Ishikawa (cell line): ENCODE measurements around the gene P2RY2.

Experiments used
- CEBPB ChIP-seq: IDR thresholded peaks from 2 replicates; pipeline ENCODE4 v1.6.1; 2012
- CREB1 ChIP-seq: IDR thresholded peaks from 2 replicates; pipeline ENCODE4 v1.6.1; 2012; ENCODE audit warnings: low read depth
- EGR1 ChIP-seq: IDR thresholded peaks from 2 replicates; pipeline ENCODE4 v1.6.1; 2012
- EP300 ChIP-seq: IDR thresholded peaks from 2 replicates; pipeline ENCODE4 v1.6.1; 2012; ENCODE audit warnings: borderline replicate concordance
- FOXM1 ChIP-seq: IDR thresholded peaks from 2 replicates; pipeline ENCODE4 v1.6.1; 2012; ENCODE audit warnings: low read depth, borderline replicate concordance
- NFIC ChIP-seq: IDR thresholded peaks from 2 replicates; pipeline ENCODE4 v1.6.1; 2012
- RAD21 ChIP-seq: IDR thresholded peaks from 2 replicates; pipeline ENCODE4 v1.6.1; 2012; ENCODE audit warnings: low read depth
- TAF1 ChIP-seq: IDR thresholded peaks from 2 replicates; pipeline ENCODE4 v1.6.1; 2012; ENCODE audit warnings: low read depth, mild to moderate bottlenecking
- TCF12 ChIP-seq: IDR thresholded peaks from 2 replicates; pipeline ENCODE4 v1.6.1; 2012; ENCODE audit warnings: low read depth
- TEAD4 ChIP-seq: IDR thresholded peaks from 2 replicates; pipeline ENCODE4 v1.6.1; 2012
- YY1 ChIP-seq: IDR thresholded peaks from 2 replicates; pipeline ENCODE4 v1.6.1; 2012; ENCODE audit warnings: low read depth
- ZBTB7A ChIP-seq: IDR thresholded peaks from 2 replicates; pipeline ENCODE4 v1.6.1; 2012; ENCODE audit warnings: low read depth
- TF ChIP-seq, protein P1 (sequence below): IDR thresholded peaks from 2 replicates; pipeline ENCODE4 v1.6.1; 2012; ENCODE audit warnings: low read depth, mild to moderate bottlenecking
- TF ChIP-seq, protein P2 (sequence below): IDR thresholded peaks from 2 replicates; pipeline ENCODE4 v1.6.1; 2012
- TF ChIP-seq, protein P3 (sequence below): IDR thresholded peaks from 2 replicates; pipeline ENCODE4 v1.6.1; 2012

The P2RY2 gene

GRCh38 chr11:73210916-73211667, 7.0 kb upstream of the P2RY2 start:
- no peak for TF ChIP-seq YY1
- TF ChIP-seq CREB1: no peak
- TF ChIP-seq TAF1: no peak
- TF ChIP-seq, protein P1, sequence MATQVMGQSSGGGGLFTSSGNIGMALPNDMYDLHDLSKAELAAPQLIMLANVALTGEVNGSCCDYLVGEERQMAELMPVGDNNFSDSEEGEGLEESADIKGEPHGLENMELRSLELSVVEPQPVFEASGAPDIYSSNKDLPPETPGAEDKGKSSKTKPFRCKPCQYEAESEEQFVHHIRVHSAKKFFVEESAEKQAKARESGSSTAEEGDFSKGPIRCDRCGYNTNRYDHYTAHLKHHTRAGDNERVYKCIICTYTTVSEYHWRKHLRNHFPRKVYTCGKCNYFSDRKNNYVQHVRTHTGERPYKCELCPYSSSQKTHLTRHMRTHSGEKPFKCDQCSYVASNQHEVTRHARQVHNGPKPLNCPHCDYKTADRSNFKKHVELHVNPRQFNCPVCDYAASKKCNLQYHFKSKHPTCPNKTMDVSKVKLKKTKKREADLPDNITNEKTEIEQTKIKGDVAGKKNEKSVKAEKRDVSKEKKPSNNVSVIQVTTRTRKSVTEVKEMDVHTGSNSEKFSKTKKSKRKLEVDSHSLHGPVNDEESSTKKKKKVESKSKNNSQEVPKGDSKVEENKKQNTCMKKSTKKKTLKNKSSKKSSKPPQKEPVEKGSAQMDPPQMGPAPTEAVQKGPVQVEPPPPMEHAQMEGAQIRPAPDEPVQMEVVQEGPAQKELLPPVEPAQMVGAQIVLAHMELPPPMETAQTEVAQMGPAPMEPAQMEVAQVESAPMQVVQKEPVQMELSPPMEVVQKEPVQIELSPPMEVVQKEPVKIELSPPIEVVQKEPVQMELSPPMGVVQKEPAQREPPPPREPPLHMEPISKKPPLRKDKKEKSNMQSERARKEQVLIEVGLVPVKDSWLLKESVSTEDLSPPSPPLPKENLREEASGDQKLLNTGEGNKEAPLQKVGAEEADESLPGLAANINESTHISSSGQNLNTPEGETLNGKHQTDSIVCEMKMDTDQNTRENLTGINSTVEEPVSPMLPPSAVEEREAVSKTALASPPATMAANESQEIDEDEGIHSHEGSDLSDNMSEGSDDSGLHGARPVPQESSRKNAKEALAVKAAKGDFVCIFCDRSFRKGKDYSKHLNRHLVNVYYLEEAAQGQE: no peak
- TF ChIP-seq EGR1: no peak

DNA sequence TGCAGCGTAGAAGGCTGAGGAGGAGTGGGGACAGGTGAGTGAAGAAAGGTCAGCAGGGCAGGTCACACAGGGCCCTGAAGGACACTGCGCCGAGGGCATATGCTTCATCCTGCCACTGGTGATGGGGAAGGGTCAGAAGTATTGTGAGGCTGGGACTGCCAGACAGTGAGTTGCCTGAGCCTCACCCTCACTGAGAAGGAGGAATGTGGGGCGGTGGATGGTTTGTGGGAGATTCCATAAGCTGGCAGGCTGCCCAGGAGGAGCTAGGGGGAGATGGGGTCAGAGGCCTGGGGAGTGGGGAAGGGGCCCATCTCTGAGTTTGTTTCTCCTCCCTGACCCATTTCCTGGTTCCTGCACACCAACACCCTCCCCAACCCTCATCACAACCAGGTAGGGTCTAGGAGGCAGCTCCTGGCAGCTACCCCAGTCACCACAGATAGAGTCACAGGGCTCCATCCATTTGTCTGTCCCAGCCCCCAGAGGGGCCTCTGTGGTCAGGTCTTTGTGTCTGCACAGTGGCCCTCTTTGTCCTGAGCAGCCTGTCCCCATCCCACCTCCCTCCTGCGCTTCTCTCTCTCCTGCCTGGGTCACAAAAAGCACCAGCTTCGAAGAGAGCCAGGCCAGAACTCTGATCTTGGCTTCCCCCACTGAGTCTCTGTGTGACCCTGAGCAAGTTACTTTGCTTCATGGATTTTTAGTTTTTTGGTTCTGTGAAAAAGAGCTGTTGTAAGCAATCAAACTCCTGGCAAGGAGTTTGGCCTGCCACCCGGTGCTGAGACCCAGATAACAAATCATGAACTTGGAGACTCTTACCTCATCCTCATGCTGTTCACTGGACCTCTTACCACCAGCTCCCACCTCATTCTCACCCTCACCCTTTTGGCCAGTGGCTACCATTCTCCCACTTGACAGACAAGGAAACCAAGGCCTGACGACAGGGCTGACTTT, 4.6 kb upstream of the P2RY2 start:
- TF ChIP-seq CREB1 (no peak), FOXM1 (no peak), NFIC (no peak), TAF1 (no peak), EGR1 (no peak), EP300 (no peak), TCF12 (no peak), YY1 (no peak), ZBTB7A (no peak), RAD21 (no peak), TEAD4 (no peak), CEBPB (no peak)
- TF ChIP-seq, protein P2, sequence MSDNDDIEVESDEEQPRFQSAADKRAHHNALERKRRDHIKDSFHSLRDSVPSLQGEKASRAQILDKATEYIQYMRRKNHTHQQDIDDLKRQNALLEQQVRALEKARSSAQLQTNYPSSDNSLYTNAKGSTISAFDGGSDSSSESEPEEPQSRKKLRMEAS: no peak
- TF ChIP-seq, protein P1: no peak
- TF ChIP-seq, protein P3, sequence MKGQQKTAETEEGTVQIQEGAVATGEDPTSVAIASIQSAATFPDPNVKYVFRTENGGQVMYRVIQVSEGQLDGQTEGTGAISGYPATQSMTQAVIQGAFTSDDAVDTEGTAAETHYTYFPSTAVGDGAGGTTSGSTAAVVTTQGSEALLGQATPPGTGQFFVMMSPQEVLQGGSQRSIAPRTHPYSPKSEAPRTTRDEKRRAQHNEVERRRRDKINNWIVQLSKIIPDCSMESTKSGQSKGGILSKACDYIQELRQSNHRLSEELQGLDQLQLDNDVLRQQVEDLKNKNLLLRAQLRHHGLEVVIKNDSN: no peak

DNA sequence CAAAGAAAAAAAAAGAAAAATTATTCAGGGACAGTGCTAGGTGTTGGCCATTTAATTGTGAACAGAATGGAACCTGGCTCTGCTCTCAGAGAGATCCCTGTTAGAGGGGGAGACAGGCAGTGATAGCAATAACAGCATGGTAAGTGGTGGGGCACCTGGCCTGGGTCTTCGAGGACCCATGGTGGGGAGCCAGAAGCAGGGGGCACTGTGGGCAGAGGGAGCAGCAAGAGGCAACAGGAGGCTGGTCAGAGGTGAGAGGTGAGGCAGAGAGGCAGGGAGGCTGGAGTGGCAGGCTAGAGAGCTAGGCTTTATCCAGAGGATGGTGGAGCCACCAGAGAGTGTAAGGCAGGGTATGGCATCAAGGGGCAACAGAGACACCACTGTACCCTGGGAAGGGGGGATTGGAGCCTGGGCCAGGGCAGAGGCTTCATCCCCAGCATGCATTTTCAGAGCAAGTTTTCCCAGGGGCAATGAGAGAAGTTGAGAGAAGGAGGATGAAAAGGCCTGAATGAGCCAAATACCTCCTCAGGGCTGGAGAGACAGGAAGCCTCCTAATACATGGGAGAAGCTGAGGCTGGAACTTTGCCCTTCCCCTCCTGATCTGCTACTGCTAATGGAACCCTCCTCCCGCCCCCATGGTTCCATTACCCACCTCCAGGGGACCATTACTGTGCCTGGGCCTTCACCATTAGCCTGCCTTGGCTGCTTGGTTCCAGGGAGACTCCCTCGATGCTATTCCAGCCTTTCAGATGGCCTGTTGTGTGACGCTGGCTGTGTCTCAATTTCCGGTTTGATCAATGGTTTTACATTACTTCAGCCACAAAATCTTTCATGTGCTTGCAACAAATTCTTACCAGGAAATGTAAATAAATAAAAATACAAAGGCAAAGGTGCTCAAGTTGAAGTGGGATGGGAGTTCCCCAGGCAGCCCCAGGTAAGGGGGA, 2.6 kb upstream of the P2RY2 start:
- TF ChIP-seq ZBTB7A (no peak), YY1 (no peak), RAD21 (no peak), TCF12 (no peak), EP300 (no peak), CEBPB (no peak), TEAD4 (no peak), CREB1 (no peak)
- TF ChIP-seq, protein P1: no peak

DNA sequence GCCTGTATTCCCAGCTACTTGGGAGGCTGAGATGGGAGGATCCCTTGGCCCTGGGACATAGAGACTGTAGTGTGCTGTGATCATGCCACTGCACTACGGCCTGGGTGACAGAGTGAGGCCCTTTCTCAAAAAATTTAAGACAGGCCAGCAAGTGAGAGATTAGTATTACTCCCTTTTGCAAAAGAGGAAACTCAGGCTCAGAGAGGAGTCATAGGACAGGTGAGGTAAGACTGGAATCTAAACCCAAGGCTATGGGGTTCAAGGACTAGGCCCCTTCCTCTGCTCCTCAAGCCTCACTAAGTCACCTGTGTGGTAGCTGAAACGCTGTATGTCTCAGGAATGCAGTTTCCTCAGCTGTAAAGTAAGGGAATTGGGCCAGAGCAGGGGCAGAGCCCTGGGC, 1.6 kb upstream of the P2RY2 start:
- TF ChIP-seq, protein P2: no peak
- TF ChIP-seq, protein P3: no peak
- TF ChIP-seq NFIC: no peak
